BJ (cell line): ENCODE data around the gene ZNF784. TPM values are rescaled to one million over a fixed set of nuclear protein-coding genes. Genes with fewer than 3 reads are reported as not detected.

Experiments
- CTCF ChIA-PET: fragments of 350-600 bp; formaldehyde crosslinking; extraction: SDS; loops from one replicate; lab custom pipeline; 2021; ENCODE audit warnings: antibody characterized with exemption, inconsistent platforms; lab: Yijun Ruan, JAX
- POLR2A ChIA-PET: fragments of 300-600 bp; sonication (Branson Sonifier 250); formaldehyde crosslinking; extraction: SDS; loops from one replicate; lab custom pipeline; 2021; ENCODE audit warnings: antibody characterized with exemption; lab: Charles Lee
- DNase-seq: peaks from one replicate; pipeline ENCODE4 v3.0.0-alpha.2; 2011; ENCODE audit warnings: low read depth
- H3K27me3 ChIP-seq: 2 replicates; pipeline ENCODE4 v1.6.0; 2011; ENCODE audit warnings: low read length; ENCODE audit not compliant: control insufficient read depth, insufficient read depth
- H3K36me3 ChIP-seq: 2 replicates; pipeline ENCODE4 v1.5.1; 2011; ENCODE audit warnings: low read length; ENCODE audit not compliant: control insufficient read depth, insufficient read depth
- H3K4me3 ChIP-seq: 2 replicates; pipeline ENCODE4 v1.5.1; 2011; ENCODE audit warnings: low read depth, mild to moderate bottlenecking, control low read depth, low read length
- CTCF ChIP-seq: IDR thresholded peaks from 2 replicates; pipeline ENCODE4 v1.5.1; 2011; ENCODE audit warnings: low read depth, mild to moderate bottlenecking, control low read depth, inconsistent platforms, low read length, moderate library complexity; ENCODE audit not compliant: insufficient read depth
- polyA plus RNA-seq: library from polyadenylated mRNA; depleted of rRNA; stranded (reverse); fragments of >200 nt; gene quantifications from 2 replicates; pipeline ENCODE4 v1.2.3, GENCODE V29; 2011

Gene ZNF784
- polyA plus RNA-seq, 1 experiment = 4.5 TPM

GRCh38 chr19:55670280-55671053 lies 46.1 kb upstream of the ZNF784 start:
- H3K36me3 ChIP-seq = peaks cover 40% of the 10 kb centered on the region
- no peak for TF ChIP-seq CTCF
- no peaks in the 10 kb centered on the region for H3K27me3 ChIP-seq
- H3K4me3 ChIP-seq = no peak overlapping the region
- POLR2A ChIA-PET = no interaction called here
- no peak for DNase-seq
- CTCF ChIA-PET = interaction anchor here (1.2 to 2.0 kb wide), 7 partner anchors 8 to 38 kb away, joined by 4 to 17 read pairs (median 5); partner anchors contain the start of gene U2AF2

DNA sequence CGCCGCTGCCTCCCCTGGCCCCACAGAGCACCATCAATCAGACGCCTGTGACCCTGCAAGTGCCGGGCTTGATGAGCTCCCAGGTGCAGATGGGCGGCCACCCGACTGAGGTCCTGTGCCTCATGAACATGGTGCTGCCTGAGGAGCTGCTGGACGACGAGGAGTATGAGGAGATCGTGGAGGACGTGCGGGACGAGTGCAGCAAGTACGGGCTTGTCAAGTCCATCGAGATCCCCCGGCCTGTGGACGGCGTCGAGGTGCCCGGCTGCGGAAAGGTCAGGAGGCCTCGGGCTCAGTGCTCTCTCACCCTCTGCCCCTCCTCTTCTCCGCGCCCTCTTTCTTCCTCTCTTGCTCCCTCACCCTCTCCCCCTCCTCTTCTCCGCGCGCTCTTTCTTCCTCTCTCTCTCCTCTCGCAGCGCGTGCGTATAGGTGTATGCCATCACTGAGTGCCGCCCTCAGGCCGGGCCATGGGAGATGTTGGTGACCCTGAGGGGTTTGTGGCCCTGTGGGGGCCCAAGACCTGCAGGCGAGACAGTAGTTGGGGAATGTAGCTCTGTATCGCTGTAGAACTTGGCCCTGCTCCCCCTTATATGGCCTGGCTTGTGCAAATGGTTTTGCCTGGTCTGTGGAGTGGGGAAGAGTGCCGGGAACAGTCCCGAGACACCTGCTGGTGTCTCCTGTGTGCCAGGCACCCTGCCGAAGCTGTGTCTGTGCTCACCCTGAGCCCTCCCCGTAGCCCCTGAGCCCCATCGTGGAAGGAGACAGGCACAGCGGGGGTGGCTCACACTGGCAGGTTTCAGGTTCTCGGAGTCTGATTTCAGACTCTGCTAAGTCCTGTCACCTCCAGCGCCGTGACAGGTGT lies 45.3 kb upstream of the ZNF784 start:
- TF ChIP-seq CTCF = no peak
- no peak for DNase-seq
- Histone ChIP-seq H3K27me3 (no peaks in the 10 kb centered on the region), H3K4me3 (no peak overlapping the region), H3K36me3 (peaks cover 40% of the 10 kb centered on the region)
- ChIA-PET CTCF (no interaction called here), POLR2A (no interaction called here)

DNA sequence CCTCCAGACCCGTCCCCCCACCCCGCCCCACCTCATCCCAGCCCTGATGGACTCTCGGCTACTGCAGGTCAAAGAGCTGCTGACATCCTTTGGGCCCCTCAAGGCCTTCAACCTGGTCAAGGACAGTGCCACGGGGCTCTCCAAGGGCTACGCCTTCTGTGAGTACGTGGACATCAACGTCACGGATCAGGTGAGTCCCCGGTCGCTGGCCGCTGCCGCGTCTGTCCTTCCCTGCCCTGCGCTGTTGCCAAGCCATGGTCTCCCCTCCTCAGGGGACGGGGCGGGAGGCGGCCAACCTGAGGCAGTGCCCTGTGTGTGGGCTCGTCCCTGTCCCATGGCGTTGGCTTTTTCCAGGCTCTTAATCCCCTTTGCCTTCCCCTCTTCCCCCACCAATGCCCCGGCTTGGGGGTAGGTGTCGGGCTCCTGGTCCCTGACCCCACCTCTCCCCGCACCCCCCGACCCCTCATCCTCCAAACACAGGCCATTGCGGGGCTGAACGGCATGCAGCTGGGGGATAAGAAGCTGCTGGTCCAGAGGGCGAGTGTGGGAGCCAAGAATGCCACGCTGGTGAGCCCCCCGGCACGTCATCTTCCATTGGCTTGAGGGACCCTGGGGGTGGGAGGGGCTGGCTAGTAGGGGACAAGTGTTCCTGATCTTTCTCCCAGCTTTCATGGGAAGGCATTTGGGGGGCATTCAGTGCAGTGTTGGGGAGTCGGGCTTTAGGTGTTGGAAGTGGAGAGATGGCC lies 44.4 kb upstream of the ZNF784 start:
- no peak for TF ChIP-seq CTCF
- peaks cover 47% of the 10 kb centered on the region for H3K36me3 ChIP-seq

GRCh38 chr19:55667958-55668357 lies 43.6 kb upstream of the ZNF784 start:
- TF ChIP-seq CTCF = no peak
- Histone ChIP-seq H3K36me3 (peaks cover 52% of the 10 kb centered on the region), H3K4me3 (no peak overlapping the region), H3K27me3 (no peaks in the 10 kb centered on the region)
- DNase-seq = no peak
- ChIA-PET POLR2A (no interaction called here), CTCF (interaction anchor here (0.9 kb wide), 1 partner anchor 13 kb away, joined by 3 read pairs; the partner anchor contains the start of gene U2AF2)

More for the DNA sequence above, 44.4 kb upstream of the ZNF784 start:
- DNase-seq = no peak
- no peak overlapping the region for H3K4me3 ChIP-seq
- CTCF ChIA-PET = no interaction called here
- no peaks in the 10 kb centered on the region for H3K27me3 ChIP-seq
- POLR2A ChIA-PET = no interaction called here
